GM12865 (cell line): ENCODE measurements around the gene CNOT4.
"Not testable (repeated sequence)": the region's sequence is repeated elsewhere in the genome, so short reads cannot be mapped to it uniquely, and the experiment has no call there.

ENCODE experiments used
- DNase-seq: peaks from one replicate; pipeline ENCODE4 v3.0.0; 2010; ENCODE audit warnings: low read depth
- H3K4me3 ChIP-seq: 2 replicates; pipeline ENCODE4 v1.5.1; 2011; ENCODE audit warnings: mild to moderate bottlenecking, low read depth, low read length, control low read depth
- CTCF ChIP-seq: IDR thresholded peaks from 2 replicates; pipeline ENCODE4 v1.5.1; 2011; ENCODE audit warnings: low read length, control low read depth, low read depth, inconsistent platforms; ENCODE audit not compliant: insufficient read depth; ENCODE audit errors: missing control alignments

CNOT4 gene

GRCh38 chr7:135355377-135356048 lies 154.4 kb downstream of the CNOT4 start:
- no peak overlapping the region for H3K4me3 ChIP-seq
- DNase-seq = no peak
- no peak for TF ChIP-seq CTCF

GRCh38 chr7:135353832-135354231 lies 156.1 kb downstream of the CNOT4 start:
- no peak for DNase-seq
- no peak overlapping the region for H3K4me3 ChIP-seq
- no peak for TF ChIP-seq CTCF

- no peak for DNase-seq
- no peak overlapping the region for H3K4me3 ChIP-seq
- no peak for TF ChIP-seq CTCF
These were observed 157.6 kb downstream of the CNOT4 start for GRCh38 chr7:135352285-135352684.

- not testable (repeated sequence) for H3K4me3 ChIP-seq, DNase-seq
These were observed 158.8 kb downstream of the CNOT4 start for GRCh38 chr7:135351070-135351469.

GRCh38 chr7:135349746-135350145 lies 160.2 kb downstream of the CNOT4 start:
- no peak for DNase-seq
- no peak overlapping the region for H3K4me3 ChIP-seq
- no peak for TF ChIP-seq CTCF

GRCh38 chr7:135348493-135348892 lies 161.4 kb downstream of the CNOT4 start:
- TF ChIP-seq CTCF = no peak
- no peak for DNase-seq
- H3K4me3 ChIP-seq = no peak overlapping the region

- no peak for DNase-seq
- no peak overlapping the region for H3K4me3 ChIP-seq
- TF ChIP-seq CTCF = no peak
These were observed 166.5 kb downstream of the CNOT4 start for GRCh38 chr7:135343361-135343760.
